Fibroblast of lung (primary cell): ENCODE measurements around the gene MICOS13. TPM values are rescaled to one million over a fixed set of nuclear protein-coding genes. Genes with fewer than 3 reads are reported as not detected.

Source experiments
- DNase-seq, 2 donors: peaks; one replicate each; pipeline versions ENCODE4 v3.0.0 to v3.0.0-alpha.2; 2010; ENCODE audit warnings: low read depth in 2 of 2
- H2AFZ ChIP-seq: 2 replicates; pipeline ENCODE4 v1.5.1; 2012; ENCODE audit warnings: low read length, control low read depth, inconsistent platforms
- H3K27ac ChIP-seq: 2 replicates; pipeline ENCODE4 v1.5.1; 2011; ENCODE audit warnings: low read length, control low read depth; ENCODE audit not compliant: insufficient read depth
- H3K27me3 ChIP-seq: 2 replicates; pipeline ENCODE4 v1.5.1; 2011; ENCODE audit warnings: mild to moderate bottlenecking, low read length; ENCODE audit not compliant: control insufficient read depth, insufficient read depth
- H3K36me3 ChIP-seq: 2 replicates; pipeline ENCODE4 v1.5.1; 2011; ENCODE audit warnings: low read length; ENCODE audit not compliant: control insufficient read depth, insufficient read depth
- H3K4me1 ChIP-seq: 2 replicates; pipeline ENCODE4 v1.5.1; 2011; ENCODE audit warnings: low read length; ENCODE audit not compliant: control insufficient read depth, insufficient read depth; ENCODE audit errors: extremely low read depth
- H3K4me2 ChIP-seq: 2 replicates; pipeline ENCODE4 v1.5.1; 2011; ENCODE audit warnings: low read length, control low read depth; ENCODE audit not compliant: insufficient read depth; ENCODE audit errors: extremely low read depth
- H3K4me3 ChIP-seq, 4 experiments: fragments of 200-600 bp in 1 of 4; sonication (generic) in 1 of 4; replicated peaks in 1 of 4; 2 replicates each; pipeline ENCODE4 v1.5.1; 2011 to 2016; ENCODE audit warnings: low read length in 4 of 4, low read depth in 3 of 4, mild to moderate bottlenecking in 3 of 4, control low read depth in 2 of 4, inconsistent platforms in 1 of 4, mixed read lengths in 1 of 4; ENCODE audit not compliant: insufficient read depth in 1 of 4; ENCODE audit errors: control extremely low read depth in 1 of 4
- H3K79me2 ChIP-seq: 2 replicates; pipeline ENCODE4 v1.5.1; 2012; ENCODE audit warnings: mild to moderate bottlenecking, low read length, inconsistent platforms; ENCODE audit not compliant: control insufficient read depth, insufficient read depth
- H3K9ac ChIP-seq: 2 replicates; pipeline ENCODE4 v1.5.1; 2011; ENCODE audit warnings: mild to moderate bottlenecking, low read length, control low read depth; ENCODE audit not compliant: insufficient read depth
- H3K9me3 ChIP-seq: 2 replicates; pipeline ENCODE4 v1.5.1; 2012; ENCODE audit warnings: low read depth, low read length; ENCODE audit not compliant: control insufficient read depth, insufficient read depth
- H4K20me1 ChIP-seq: 2 replicates; pipeline ENCODE4 v1.5.1; 2011; ENCODE audit warnings: low read length; ENCODE audit not compliant: control insufficient read depth, insufficient read depth; ENCODE audit errors: extremely low read depth
- EZH2 ChIP-seq: IDR thresholded peaks from 2 replicates; pipeline ENCODE4 v1.5.1; 2012; ENCODE audit warnings: low read length, control low read depth, mild to moderate bottlenecking; ENCODE audit errors: missing control alignments
- polyA plus RNA-seq, 2 donors: library from polyadenylated mRNA; depleted of rRNA in 1 of 2; stranded (reverse) in 1 of 2; unstranded in 1 of 2; fragments of >200 nt; gene quantifications; 2 replicates each; pipeline ENCODE4 v1.2.1, GENCODE V29; 2011 to 2012; ENCODE audit warnings: missing spikeins in 1 of 2
- total RNA-seq: library from RNA; depleted of rRNA; stranded (reverse); fragments of >200 nt; gene quantifications from 2 replicates; pipeline ENCODE4 v1.2.1, GENCODE V29; 2014
- TF ChIP-seq, protein P1 (sequence below), 2 donors: IDR thresholded peaks in 1 of 2; conservative IDR thresholded peaks in 1 of 2; 1 replicate in 1 of 2; 2 replicates in 1 of 2; pipeline ENCODE4 v1.5.1; 2011 to 2012; ENCODE audit warnings: low read length in 2 of 2, control low read depth in 1 of 2, inconsistent platforms in 1 of 2, low read depth in 1 of 2, mild to moderate bottlenecking in 1 of 2

The MICOS13 gene
- total and polyA plus RNA-seq, 2 donors (not counting 1 experiment from before 2014, with no cell fraction given), result 20.8 to 73.5 TPM

DNA sequence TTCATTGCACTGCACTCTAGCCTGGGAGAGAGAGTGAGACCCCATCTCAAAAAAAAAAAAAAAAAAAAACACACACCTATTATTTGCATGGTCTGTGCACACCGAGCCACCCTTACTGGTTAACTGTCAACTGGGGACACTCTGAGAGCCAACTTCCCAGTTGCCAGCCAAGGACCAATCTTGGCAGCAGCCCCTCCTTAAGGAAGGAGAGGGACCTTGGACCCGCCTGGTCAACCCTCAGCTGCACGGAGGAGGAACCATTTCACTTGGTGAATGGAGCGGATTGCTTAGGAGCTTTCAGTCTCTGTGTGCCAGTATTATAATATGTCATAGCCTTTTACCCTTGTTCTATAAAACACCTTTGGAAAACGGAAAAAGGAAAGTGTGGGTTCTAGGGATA lies 24.9 kb downstream of the MICOS13 start:
- Histone ChIP-seq H3K27ac (no peak overlapping the region), H4K20me1 (no peaks in the 10 kb centered on the region), H3K4me1 (no peaks in the 10 kb centered on the region), H3K4me2 (no peak overlapping the region), H3K9me3 (no peaks in the 10 kb centered on the region), H2AFZ (no peak overlapping the region), H3K9ac (no peak overlapping the region), H3K4me3 (no peak overlapping the region), H3K36me3 (peaks cover 26% of the 10 kb centered on the region), H3K27me3 (no peaks in the 10 kb centered on the region), H3K79me2 (no peaks in the 10 kb centered on the region)
- no peak for TF ChIP-seq EZH2
- TF ChIP-seq, protein P1, sequence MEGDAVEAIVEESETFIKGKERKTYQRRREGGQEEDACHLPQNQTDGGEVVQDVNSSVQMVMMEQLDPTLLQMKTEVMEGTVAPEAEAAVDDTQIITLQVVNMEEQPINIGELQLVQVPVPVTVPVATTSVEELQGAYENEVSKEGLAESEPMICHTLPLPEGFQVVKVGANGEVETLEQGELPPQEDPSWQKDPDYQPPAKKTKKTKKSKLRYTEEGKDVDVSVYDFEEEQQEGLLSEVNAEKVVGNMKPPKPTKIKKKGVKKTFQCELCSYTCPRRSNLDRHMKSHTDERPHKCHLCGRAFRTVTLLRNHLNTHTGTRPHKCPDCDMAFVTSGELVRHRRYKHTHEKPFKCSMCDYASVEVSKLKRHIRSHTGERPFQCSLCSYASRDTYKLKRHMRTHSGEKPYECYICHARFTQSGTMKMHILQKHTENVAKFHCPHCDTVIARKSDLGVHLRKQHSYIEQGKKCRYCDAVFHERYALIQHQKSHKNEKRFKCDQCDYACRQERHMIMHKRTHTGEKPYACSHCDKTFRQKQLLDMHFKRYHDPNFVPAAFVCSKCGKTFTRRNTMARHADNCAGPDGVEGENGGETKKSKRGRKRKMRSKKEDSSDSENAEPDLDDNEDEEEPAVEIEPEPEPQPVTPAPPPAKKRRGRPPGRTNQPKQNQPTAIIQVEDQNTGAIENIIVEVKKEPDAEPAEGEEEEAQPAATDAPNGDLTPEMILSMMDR (conservative IDR thresholded peaks at IDR 0.05 in 1 of 2, IDR thresholded peaks at IDR 0.05 in 1 of 2; ENCODE audit: low read depth in 1 of 2, low read length in 2 of 2), result no peak
- no peak for DNase-seq

DNA sequence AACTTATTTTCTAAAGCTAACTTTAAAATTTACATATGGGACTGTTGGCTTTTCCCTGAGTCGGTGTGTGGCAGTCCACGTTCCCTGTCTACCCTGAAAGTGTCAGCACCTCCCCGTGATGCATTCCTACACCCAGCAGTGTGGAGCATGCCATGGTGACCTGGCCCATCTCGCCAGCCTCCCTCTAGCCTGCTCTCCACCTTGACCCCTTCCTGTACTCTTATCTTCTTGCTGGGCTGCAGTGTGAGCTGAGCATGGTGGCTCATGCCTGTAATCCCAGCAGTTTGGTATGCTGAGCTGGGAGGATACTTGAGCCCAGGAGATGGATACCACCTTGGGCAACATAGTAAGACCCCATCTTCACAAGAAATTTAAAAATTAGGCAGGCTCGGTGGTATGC lies 25.4 kb downstream of the MICOS13 start:
- Histone ChIP-seq H2AFZ (no peak overlapping the region), H3K4me1 (no peaks in the 10 kb centered on the region), H3K27me3 (no peaks in the 10 kb centered on the region), H3K27ac (no peak overlapping the region), H3K9ac (no peak overlapping the region), H3K36me3 (peaks cover 29% of the 10 kb centered on the region), H3K9me3 (no peaks in the 10 kb centered on the region), H3K4me3 (no peak overlapping the region), H3K4me2 (no peak overlapping the region), H3K79me2 (no peaks in the 10 kb centered on the region), H4K20me1 (no peaks in the 10 kb centered on the region)
- TF ChIP-seq, protein P1 (conservative IDR thresholded peaks at IDR 0.05 in 1 of 2, IDR thresholded peaks at IDR 0.05 in 1 of 2; ENCODE audit: low read depth in 1 of 2, low read length in 2 of 2), result no peak
- no peak for TF ChIP-seq EZH2
- no peak for DNase-seq

DNA sequence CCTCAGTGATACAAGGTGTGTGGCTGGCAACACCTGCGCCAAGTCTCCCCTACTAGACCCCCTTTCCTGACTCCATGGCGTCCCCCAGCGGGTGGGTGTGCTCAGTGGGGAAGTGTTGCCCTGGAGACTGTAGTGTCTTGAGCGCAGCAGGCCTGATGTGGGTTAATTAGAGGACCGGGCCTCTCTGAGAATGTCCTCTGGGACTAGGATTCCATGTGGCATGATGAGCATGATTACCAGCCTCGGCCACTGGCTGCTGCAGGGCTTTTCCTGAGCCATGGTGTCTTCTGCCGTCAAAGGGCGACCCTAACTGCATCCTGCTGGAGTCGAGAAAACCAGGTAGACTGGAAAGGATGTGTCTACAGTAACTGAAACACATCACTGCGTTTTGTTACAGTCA lies 28.1 kb downstream of the MICOS13 start:
- Histone ChIP-seq H3K79me2 (peaks cover 2% of the 10 kb centered on the region), H3K4me2 (no peak overlapping the region), H3K36me3 (peaks cover 31% of the 10 kb centered on the region), H3K9me3 (no peaks in the 10 kb centered on the region), H4K20me1 (peaks cover 2% of the 10 kb centered on the region), H3K4me1 (no peaks in the 10 kb centered on the region), H3K9ac (no peak overlapping the region), H3K4me3 (no peak overlapping the region), H3K27ac (no peak overlapping the region), H3K27me3 (no peaks in the 10 kb centered on the region), H2AFZ (no peak overlapping the region)
- DNase-seq, result no peak
- no peak for TF ChIP-seq EZH2
- TF ChIP-seq, protein P1 (conservative IDR thresholded peaks at IDR 0.05 in 1 of 2, IDR thresholded peaks at IDR 0.05 in 1 of 2; ENCODE audit: low read depth in 1 of 2, low read length in 2 of 2), result no peak
